AG09309 (cell line): ENCODE data around the gene EHD4.

Experiments
- DNase-seq: peaks from one replicate; pipeline ENCODE4 v3.0.0-alpha.2; 2010; ENCODE audit warnings: low read depth
- H3K4me3 ChIP-seq: 2 replicates; pipeline ENCODE4 v1.5.1; 2011; ENCODE audit warnings: mild to moderate bottlenecking, low read depth, low read length, moderate library complexity; ENCODE audit not compliant: control insufficient read depth
- CTCF ChIP-seq: IDR thresholded peaks from 2 replicates; pipeline ENCODE4 v1.5.1; 2011; ENCODE audit warnings: mild to moderate bottlenecking, low read depth, low read length, inconsistent platforms; ENCODE audit not compliant: insufficient read depth, control insufficient read depth; ENCODE audit errors: missing control alignments

EHD4 gene

GRCh38 chr15:41900526-41901380, 71.6 kb downstream of the EHD4 start:
- no peak for TF ChIP-seq CTCF
- H3K4me3 ChIP-seq: no peak overlapping the region
- DNase-seq: no peak

GRCh38 chr15:41899854-41900442, 72.4 kb downstream of the EHD4 start:
- no peak for TF ChIP-seq CTCF
- DNase-seq: no peak
- no peak overlapping the region for H3K4me3 ChIP-seq

GRCh38 chr15:41897363-41897799, 75.0 kb downstream of the EHD4 start:
- H3K4me3 ChIP-seq: no peak overlapping the region
- DNase-seq: no peak
- TF ChIP-seq CTCF: no peak

- TF ChIP-seq CTCF: no peak
- no peak overlapping the region for H3K4me3 ChIP-seq
- DNase-seq: no peak
Measured at GRCh38 chr15:41896566-41896965, 75.8 kb downstream of the EHD4 start.

GRCh38 chr15:41895957-41896356, 76.4 kb downstream of the EHD4 start:
- no peak for DNase-seq
- no peak overlapping the region for H3K4me3 ChIP-seq
- TF ChIP-seq CTCF: no peak

- no peak overlapping the region for H3K4me3 ChIP-seq
Measured at GRCh38 chr15:41895491-41895890, 76.9 kb downstream of the EHD4 start.

More at GRCh38 chr15:41895491-41895890, 76.9 kb downstream of the EHD4 start:
- DNase-seq: no peak
- no peak for TF ChIP-seq CTCF
